ENCODE measurements around the gene ABLIM2. TPM values are rescaled to one million over a fixed set of nuclear protein-coding genes. Genes with fewer than 3 reads are reported as not detected.

ABLIM2 gene
- total RNA-seq, 1 experiment from 2014 or later: 1.0 TPM

DNA sequence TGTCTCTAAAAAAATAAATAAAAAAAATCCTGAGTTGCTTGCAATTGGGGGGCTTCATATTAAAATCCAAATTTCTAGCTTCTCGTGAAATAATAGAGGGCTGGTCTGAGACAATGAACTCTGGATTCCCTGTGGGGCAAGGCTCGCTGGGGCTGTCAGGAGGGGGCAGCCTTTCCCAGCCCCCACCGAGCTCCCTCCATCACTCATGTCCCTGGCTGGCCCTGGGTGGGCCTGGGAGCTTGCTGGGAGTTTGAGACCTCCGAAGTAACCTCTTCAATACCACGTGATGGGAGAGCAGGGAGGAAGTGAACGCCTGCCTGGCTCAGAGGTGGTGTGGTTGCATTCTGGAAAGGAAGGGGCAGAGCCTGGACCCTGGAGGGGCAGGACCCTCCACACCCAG, 164.9 kb downstream of the ABLIM2 start:
- Histone ChIP-seq H3K79me2 (ENCODE audit: insufficient read depth, low read length) (no peaks in the 10 kb centered on the region), H2BK5ac (ENCODE audit: insufficient read length, low read length) (no peak overlapping the region), H2BK15ac (ENCODE audit: low read depth, low read length) (no peak overlapping the region), H3K9ac (ENCODE audit: extremely low read depth, insufficient read length, low read length) (no peak overlapping the region), H4K5ac (ENCODE audit: insufficient read length, low read depth, low read length) (no peak overlapping the region), H3K23ac (ENCODE audit: insufficient read length, low read depth, low read length) (no peak overlapping the region), H3K9me3 (ENCODE audit: control insufficient read depth, low read depth, low read length) (no peaks in the 10 kb centered on the region), H3K27me3 (ENCODE audit: insufficient read depth, low read length) (no peaks in the 10 kb centered on the region), H3K23me2 (ENCODE audit: insufficient read length, low read depth, low read length, poor library complexity, severe bottlenecking) (no peaks in the 10 kb centered on the region), H3T11ph (ENCODE audit: low read length) (no peak overlapping the region), H3K4me1 (ENCODE audit: insufficient read depth, low read length) (no peaks in the 10 kb centered on the region), H4K8ac (replicated peaks; ENCODE audit: insufficient read length, low read depth, low read length) (no peak overlapping the region), H2AFZ (ENCODE audit: low read length) (no peak overlapping the region), H3K79me1 (ENCODE audit: insufficient read depth, low read depth, low read length, poor library complexity, severe bottlenecking) (no peaks in the 10 kb centered on the region), H4K91ac (ENCODE audit: insufficient read length, low read depth, low read length) (no peak overlapping the region), H3K4me2 (ENCODE audit: insufficient read depth, insufficient read length, low read length) (no peak overlapping the region), H2BK120ac (ENCODE audit: low read depth, low read length, poor library complexity, severe bottlenecking) (no peak overlapping the region), H3K14ac (ENCODE audit: insufficient read depth, low read length) (no peak overlapping the region), H2AK5ac (ENCODE audit: insufficient read length, low read length) (no peak overlapping the region), H3K27ac (ENCODE audit: insufficient read length, low read depth, low read length) (no peak overlapping the region), H3K18ac (ENCODE audit: insufficient read length, low read depth, low read length) (no peak overlapping the region), H2BK12ac (ENCODE audit: insufficient read length, low read depth, low read length) (no peak overlapping the region), H3K56ac (ENCODE audit: insufficient read length, low read depth, low read length) (no peak overlapping the region), H3K4ac (ENCODE audit: low read depth, low read length) (no peak overlapping the region), H4K20me1 (ENCODE audit: control insufficient read depth, insufficient read depth, insufficient read length) (no peaks in the 10 kb centered on the region), H2BK20ac (ENCODE audit: low read depth, low read length, poor library complexity, severe bottlenecking) (no peak overlapping the region)
- no CpG with 5 or more reads among the region's 6 CpGs for WGBS (ENCODE audit: extremely low coverage, insufficient read length, low lambda C conversion rate)
- no peak overlapping the region for H3K27ac Mint-ChIP-seq
- TF ChIP-seq, protein P1, sequence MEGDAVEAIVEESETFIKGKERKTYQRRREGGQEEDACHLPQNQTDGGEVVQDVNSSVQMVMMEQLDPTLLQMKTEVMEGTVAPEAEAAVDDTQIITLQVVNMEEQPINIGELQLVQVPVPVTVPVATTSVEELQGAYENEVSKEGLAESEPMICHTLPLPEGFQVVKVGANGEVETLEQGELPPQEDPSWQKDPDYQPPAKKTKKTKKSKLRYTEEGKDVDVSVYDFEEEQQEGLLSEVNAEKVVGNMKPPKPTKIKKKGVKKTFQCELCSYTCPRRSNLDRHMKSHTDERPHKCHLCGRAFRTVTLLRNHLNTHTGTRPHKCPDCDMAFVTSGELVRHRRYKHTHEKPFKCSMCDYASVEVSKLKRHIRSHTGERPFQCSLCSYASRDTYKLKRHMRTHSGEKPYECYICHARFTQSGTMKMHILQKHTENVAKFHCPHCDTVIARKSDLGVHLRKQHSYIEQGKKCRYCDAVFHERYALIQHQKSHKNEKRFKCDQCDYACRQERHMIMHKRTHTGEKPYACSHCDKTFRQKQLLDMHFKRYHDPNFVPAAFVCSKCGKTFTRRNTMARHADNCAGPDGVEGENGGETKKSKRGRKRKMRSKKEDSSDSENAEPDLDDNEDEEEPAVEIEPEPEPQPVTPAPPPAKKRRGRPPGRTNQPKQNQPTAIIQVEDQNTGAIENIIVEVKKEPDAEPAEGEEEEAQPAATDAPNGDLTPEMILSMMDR (conservative IDR thresholded peaks at IDR 0.05): no peak
- peaks cover 9 to 11% of the 10 kb centered on the region in 2 experiments for H3K4me1 Mint-ChIP-seq
- H3K36me3 Mint-ChIP-seq (ENCODE audit: insufficient read depth in 1 of 3, low read depth in 3 of 3): no peaks in the 10 kb centered on the region
- H3K9me3 Mint-ChIP-seq: no peaks in the 10 kb centered on the region; a peak in 1 of 5 replicates
- no peak for DNase-seq
- H3K4me3 Mint-ChIP-seq: no peak overlapping the region
- no peaks in the 10 kb centered on the region; the same call in 1 of the 2 replicates for H3K27me3 Mint-ChIP-seq (ENCODE audit: low read depth)
